WERI-Rb-1 (cell line): ENCODE results near the gene FZD7.

Experiments
- DNase-seq: peaks from one replicate; pipeline ENCODE4 v3.0.0-alpha.2; 2020
- H3K27ac ChIP-seq: fragments of 250-450 bp; sonication (Bioruptor Pico); 2 replicates; pipeline ENCODE4 v1.5.1; 2020; ENCODE audit warnings: mild to moderate bottlenecking, moderate library complexity
- H3K27me3 ChIP-seq: fragments of 250-450 bp; sonication (Bioruptor Pico); 2 replicates; pipeline ENCODE4 v1.5.1; 2021; ENCODE audit warnings: mild to moderate bottlenecking, low read depth, moderate library complexity; ENCODE audit not compliant: insufficient read depth, severe bottlenecking
- H3K36me3 ChIP-seq: fragments of 250-450 bp; sonication (Bioruptor Pico); 2 replicates; pipeline ENCODE4 v1.5.1; 2020; ENCODE audit warnings: mild to moderate bottlenecking, moderate library complexity
- H3K4me3 ChIP-seq: 2 replicates; pipeline ENCODE4 v1.5.1; 2011; ENCODE audit warnings: low read depth, mild to moderate bottlenecking, control low read depth, low read length
- H3K9me3 ChIP-seq: fragments of 250-450 bp; sonication (Bioruptor Pico); 2 replicates; pipeline ENCODE4 v1.5.1; 2021; ENCODE audit warnings: mild to moderate bottlenecking, moderate library complexity; ENCODE audit not compliant: severe bottlenecking
- CTCF ChIP-seq: IDR thresholded peaks from 2 replicates; pipeline ENCODE4 v1.5.1; 2011; ENCODE audit warnings: low read depth, mild to moderate bottlenecking, control low read depth, inconsistent platforms, low read length

FZD7 gene

GRCh38 chr2:202072737-202073401 is 39.2 kb downstream of the FZD7 start, which contains the start of gene KIAA2012:
KIAA2012 (plus strand) TSS chr2:202073255; CDS start chr2:202073628, 373 bp downstream.
- no peak for TF ChIP-seq CTCF
- Histone ChIP-seq H3K27ac (no peak within 1 kb of the TSS), H3K9me3 (no peaks in the 10 kb centered on the region), H3K27me3 (no peaks in the 10 kb centered on the region), H3K36me3 (no peaks in the 10 kb centered on the region), H3K4me3 (no peak within 1 kb of the TSS)
- no peak for DNase-seq

GRCh38 chr2:202074324-202074723 is 40.7 kb downstream of the FZD7 start:
- DNase-seq: no peak
- Histone ChIP-seq H3K4me3 (no peak overlapping the region), H3K9me3 (no peaks in the 10 kb centered on the region), H3K27me3 (no peaks in the 10 kb centered on the region), H3K36me3 (no peaks in the 10 kb centered on the region), H3K27ac (no peak overlapping the region)
- no peak for TF ChIP-seq CTCF

GRCh38 chr2:202079310-202079709 is 45.7 kb downstream of the FZD7 start:
- Histone ChIP-seq H3K4me3 (no peak overlapping the region), H3K9me3 (no peaks in the 10 kb centered on the region), H3K27me3 (no peaks in the 10 kb centered on the region), H3K27ac (no peak overlapping the region), H3K36me3 (no peaks in the 10 kb centered on the region)
- DNase-seq: no peak
- TF ChIP-seq CTCF: no peak

GRCh38 chr2:202084265-202084664 is 50.6 kb downstream of the FZD7 start:
- Histone ChIP-seq H3K9me3 (no peaks in the 10 kb centered on the region), H3K4me3 (no peak overlapping the region), H3K27me3 (no peaks in the 10 kb centered on the region), H3K36me3 (no peaks in the 10 kb centered on the region), H3K27ac (no peak overlapping the region)
- no peak for DNase-seq
- no peak for TF ChIP-seq CTCF
